DND-41 (cell line): Measurements from ENCODE around the gene MYO1E.

Experiments
- ATAC-seq: fragments of 200-7000 bp; cut with Tn5 transposase; 3 replicates; pipeline ENCODE4 v1.9.1; 2021; ENCODE audit warnings: low read depth; ENCODE audit not compliant: insufficient read depth
- DNase-seq: peaks from one replicate; pipeline ENCODE4 v3.0.0-alpha.2; 2020
- H2AFZ ChIP-seq: 2 replicates; pipeline ENCODE4 v1.6.0; 2012; ENCODE audit warnings: low read depth, low read length
- H3K27ac ChIP-seq: 2 replicates; pipeline ENCODE4 v1.5.1; 2012; ENCODE audit warnings: low read length, inconsistent platforms
- H3K27me3 ChIP-seq: fragments of 200-600 bp; sonication (generic); 2 replicates; pipeline ENCODE4 v1.6.0; 2012; ENCODE audit warnings: low read length, mild to moderate bottlenecking, inconsistent platforms; ENCODE audit not compliant: insufficient read depth, poor library complexity
- H3K36me3 ChIP-seq: 2 replicates; pipeline ENCODE4 v1.5.1; 2012; ENCODE audit warnings: low read length, inconsistent platforms; ENCODE audit not compliant: insufficient read depth
- H3K4me1 ChIP-seq: 2 replicates; pipeline ENCODE4 v1.5.1; 2012; ENCODE audit warnings: mild to moderate bottlenecking, low read length; ENCODE audit not compliant: insufficient read depth
- H3K4me2 ChIP-seq: 2 replicates; pipeline ENCODE4 v1.6.0; 2012; ENCODE audit warnings: mild to moderate bottlenecking, moderate library complexity, low read length, inconsistent platforms; ENCODE audit not compliant: insufficient read depth
- H3K4me3 ChIP-seq, 2 experiments: fragments of 200-600 bp in 1 of 2; shearing (Covaris generic) in 1 of 2; 2 replicates each; pipeline ENCODE4 v1.5.1; 2012 to 2016; ENCODE audit warnings: inconsistent platforms in 2 of 2, low read length in 2 of 2, mild to moderate bottlenecking in 2 of 2, low read depth in 1 of 2, moderate library complexity in 1 of 2
- H3K79me2 ChIP-seq: 2 replicates; pipeline ENCODE4 v1.6.0; 2012; ENCODE audit warnings: low read length, inconsistent platforms; ENCODE audit not compliant: insufficient read depth
- H3K9ac ChIP-seq: 2 replicates; pipeline ENCODE4 v1.6.0; 2012; ENCODE audit warnings: low read depth, mild to moderate bottlenecking, inconsistent platforms, low read length, moderate library complexity
- H3K9me3 ChIP-seq: 2 replicates; pipeline ENCODE4 v1.5.1; 2012; ENCODE audit warnings: low read length, moderate library complexity, mild to moderate bottlenecking, inconsistent platforms; ENCODE audit not compliant: insufficient read depth, severe bottlenecking
- H4K20me1 ChIP-seq: 2 replicates; pipeline ENCODE4 v1.6.0; 2012; ENCODE audit warnings: low read length; ENCODE audit not compliant: insufficient read depth
- EZH2 ChIP-seq: IDR thresholded peaks from 3 replicates; pipeline ENCODE4 v1.6.1; 2012; ENCODE audit warnings: borderline replicate concordance, low read depth, mild to moderate bottlenecking, moderate library complexity, low read length, inconsistent platforms; ENCODE audit not compliant: severe bottlenecking
- TF ChIP-seq, protein P1 (sequence below): IDR thresholded peaks from 2 replicates; pipeline ENCODE4 v1.5.1; 2012; ENCODE audit warnings: borderline replicate concordance, low read length, moderate library complexity, mild to moderate bottlenecking; ENCODE audit not compliant: poor library complexity, severe bottlenecking; ENCODE audit errors: extremely low read depth

Gene MYO1E

DNA sequence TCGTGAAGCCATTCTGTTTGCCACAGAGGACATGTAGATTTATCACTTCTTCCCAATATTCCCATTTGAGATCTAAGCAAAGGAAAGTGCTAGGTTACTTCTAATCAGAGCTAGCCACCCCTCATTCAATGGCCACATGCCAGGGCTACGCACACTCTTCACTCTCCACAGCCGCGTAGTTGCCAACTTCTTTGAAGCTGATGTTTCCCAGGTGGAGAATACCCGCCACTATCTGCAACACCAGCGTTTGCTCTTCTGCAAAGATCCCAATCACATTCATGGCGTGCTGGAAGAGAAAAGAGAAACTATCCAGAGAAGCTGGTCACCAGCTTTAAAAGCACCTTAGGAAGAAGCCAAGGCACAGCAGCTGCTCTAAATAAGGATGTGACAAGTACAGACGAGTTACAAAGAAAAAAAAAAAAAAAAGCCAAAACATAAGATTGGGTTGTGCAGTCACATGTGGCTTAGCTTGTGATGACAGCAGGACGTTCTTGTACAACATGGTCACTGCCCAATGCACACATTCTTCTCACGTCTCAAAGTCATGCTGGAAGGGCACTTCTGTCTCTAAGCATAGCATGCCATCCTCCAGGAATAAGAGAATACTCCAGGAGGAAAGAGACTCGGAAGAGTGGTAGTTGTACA is 149.6 kb downstream of the MYO1E start:
- Histone ChIP-seq H2AFZ (no peak overlapping the region), H3K4me2 (no peak overlapping the region), H3K27me3 (peaks cover 3% of the 10 kb centered on the region), H3K9me3 (no peaks in the 10 kb centered on the region), H3K4me3 (no peak overlapping the region), H3K4me1 (no peaks in the 10 kb centered on the region), H3K79me2 (no peaks in the 10 kb centered on the region), H4K20me1 (no peaks in the 10 kb centered on the region), H3K36me3 (no peaks in the 10 kb centered on the region), H3K27ac (no peak overlapping the region), H3K9ac (no peak overlapping the region)
- DNase-seq (no peak), ATAC-seq (no peak)
- no peak for TF ChIP-seq EZH2
- TF ChIP-seq, protein P1, sequence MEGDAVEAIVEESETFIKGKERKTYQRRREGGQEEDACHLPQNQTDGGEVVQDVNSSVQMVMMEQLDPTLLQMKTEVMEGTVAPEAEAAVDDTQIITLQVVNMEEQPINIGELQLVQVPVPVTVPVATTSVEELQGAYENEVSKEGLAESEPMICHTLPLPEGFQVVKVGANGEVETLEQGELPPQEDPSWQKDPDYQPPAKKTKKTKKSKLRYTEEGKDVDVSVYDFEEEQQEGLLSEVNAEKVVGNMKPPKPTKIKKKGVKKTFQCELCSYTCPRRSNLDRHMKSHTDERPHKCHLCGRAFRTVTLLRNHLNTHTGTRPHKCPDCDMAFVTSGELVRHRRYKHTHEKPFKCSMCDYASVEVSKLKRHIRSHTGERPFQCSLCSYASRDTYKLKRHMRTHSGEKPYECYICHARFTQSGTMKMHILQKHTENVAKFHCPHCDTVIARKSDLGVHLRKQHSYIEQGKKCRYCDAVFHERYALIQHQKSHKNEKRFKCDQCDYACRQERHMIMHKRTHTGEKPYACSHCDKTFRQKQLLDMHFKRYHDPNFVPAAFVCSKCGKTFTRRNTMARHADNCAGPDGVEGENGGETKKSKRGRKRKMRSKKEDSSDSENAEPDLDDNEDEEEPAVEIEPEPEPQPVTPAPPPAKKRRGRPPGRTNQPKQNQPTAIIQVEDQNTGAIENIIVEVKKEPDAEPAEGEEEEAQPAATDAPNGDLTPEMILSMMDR: no peak

DNA sequence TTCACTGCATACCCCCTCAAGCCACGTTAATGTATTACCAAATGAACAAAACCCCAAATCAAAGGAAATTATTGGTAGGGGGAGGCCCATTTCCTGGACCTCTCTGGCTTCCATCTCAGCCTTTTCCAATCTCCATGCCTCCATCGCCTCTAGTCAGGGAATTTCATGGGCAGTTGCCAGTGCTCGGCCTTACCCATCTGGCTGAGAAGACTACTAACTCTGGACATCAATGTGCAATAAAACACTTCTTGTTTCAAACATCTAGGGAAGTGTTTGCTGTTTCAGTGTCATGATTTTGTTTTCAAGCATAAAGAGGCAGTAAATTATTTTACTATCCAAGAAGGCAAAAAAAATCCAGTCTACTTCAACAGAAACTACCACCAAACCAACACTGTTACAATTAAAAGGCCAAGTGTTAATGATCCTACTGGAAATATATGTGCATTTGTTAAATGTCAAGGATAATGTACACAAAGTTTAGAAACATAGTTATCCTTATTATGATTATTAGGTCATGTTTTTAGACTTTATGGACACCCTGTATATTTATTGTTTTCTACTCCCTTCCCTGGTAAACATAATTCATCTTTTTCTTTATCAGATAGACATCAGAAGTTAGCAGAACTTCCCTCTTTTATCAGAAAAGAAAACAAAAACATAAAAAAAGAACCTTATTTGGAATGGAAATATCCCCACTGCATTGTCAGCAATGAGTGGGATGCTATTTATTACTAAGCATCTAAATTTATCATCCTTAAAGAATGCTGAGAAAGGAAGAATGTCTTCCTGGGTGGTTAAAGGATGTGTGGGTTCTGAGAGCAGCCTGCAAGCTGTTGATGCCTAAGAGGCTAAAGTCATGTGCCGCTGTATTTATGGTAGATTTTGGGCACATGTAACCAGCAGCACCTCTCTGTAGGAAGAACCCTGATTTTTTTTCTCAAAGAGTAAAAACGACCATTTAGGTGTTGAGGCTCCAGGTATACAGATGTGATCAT is 150.9 kb downstream of the MYO1E start:
- ATAC-seq (no peak), DNase-seq (no peak)
- no peaks in the 10 kb centered on the region for H3K9me3 ChIP-seq
- no peaks in the 10 kb centered on the region for H4K20me1 ChIP-seq
- no peak overlapping the region for H3K27ac ChIP-seq
- H3K4me2 ChIP-seq: no peak overlapping the region
- H3K36me3 ChIP-seq: no peaks in the 10 kb centered on the region
- no peaks in the 10 kb centered on the region for H3K79me2 ChIP-seq
- no peaks in the 10 kb centered on the region for H3K4me1 ChIP-seq
- peaks cover 3% of the 10 kb centered on the region for H3K27me3 ChIP-seq
- H3K4me3 ChIP-seq: no peak overlapping the region
- no peak overlapping the region for H2AFZ ChIP-seq
- TF ChIP-seq EZH2: no peak
- TF ChIP-seq, protein P1: no peak
- H3K9ac ChIP-seq: no peak overlapping the region

DNA sequence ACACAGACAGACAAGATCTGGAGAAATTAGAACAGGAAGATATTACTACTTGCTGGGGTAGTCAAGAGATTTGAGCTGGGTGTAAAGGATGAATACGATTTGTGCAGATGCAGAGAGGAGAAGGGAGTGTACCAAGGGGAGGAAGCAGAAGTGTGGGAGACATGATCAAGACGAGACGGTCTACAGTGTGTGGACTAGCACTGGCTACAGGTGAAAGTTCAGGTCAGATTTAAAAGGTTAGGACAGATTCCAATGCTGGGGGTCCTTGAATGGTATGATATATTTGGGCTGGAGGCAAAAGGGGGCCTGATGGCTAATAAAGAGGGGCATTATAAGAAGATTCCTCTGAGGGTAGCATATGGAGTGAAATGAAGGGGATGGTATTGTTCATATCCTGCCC is 154.0 kb downstream of the MYO1E start:
- no peak for DNase-seq
- no peak overlapping the region for H2AFZ ChIP-seq
- H3K79me2 ChIP-seq: no peaks in the 10 kb centered on the region
- no peak overlapping the region for H3K4me3 ChIP-seq
- no peak for TF ChIP-seq EZH2
- TF ChIP-seq, protein P1: no peak
- no peak for ATAC-seq
- no peaks in the 10 kb centered on the region for H3K4me1 ChIP-seq
- no peak overlapping the region for H3K27ac ChIP-seq
- H3K4me2 ChIP-seq: no peak overlapping the region
- H3K9ac ChIP-seq: no peak overlapping the region
- no peaks in the 10 kb centered on the region for H3K27me3 ChIP-seq
- no peaks in the 10 kb centered on the region for H3K9me3 ChIP-seq
- H4K20me1 ChIP-seq: no peaks in the 10 kb centered on the region
- no peaks in the 10 kb centered on the region for H3K36me3 ChIP-seq
